Vagina (tissue), 2 donors: ENCODE measurements around the gene NUP210. TPM values are rescaled to one million over a fixed set of nuclear protein-coding genes. Genes with fewer than 3 reads are reported as not detected.

Experiments used
- DNase-seq, 2 donors: peaks; one replicate each; pipeline ENCODE4 v3.0.0-alpha.2; 2017; ENCODE audit errors: extremely low spot score in 2 of 2
- H3K27ac ChIP-seq: fragments of 200-600 bp; sonication (generic); one replicate; pipeline ENCODE4 v1.5.1; 2019
- H3K27me3 ChIP-seq: fragments of 200-600 bp; sonication (generic); one replicate; pipeline ENCODE4 v1.5.1; 2019
- H3K36me3 ChIP-seq, 2 donors: fragments of 200-600 bp; sonication (generic); one replicate each; pipeline ENCODE4 v1.5.1; 2017 to 2019
- H3K4me1 ChIP-seq: fragments of 200-600 bp; sonication (generic); one replicate; pipeline ENCODE4 v1.5.1; 2019
- H3K4me3 ChIP-seq, 2 donors: fragments of 200-600 bp; sonication (generic); 1 replicate in 1 of 2; 2 replicates in 1 of 2; pipeline ENCODE4 v1.5.1; 2016 to 2019
- H3K9me3 ChIP-seq: fragments of 200-600 bp; sonication (generic); one replicate; pipeline ENCODE4 v1.5.1; 2019
- CTCF ChIP-seq, 3 experiments: fragments of 450-650 bp in 2 of 3; fragments of 200-600 bp in 1 of 3; sonication (generic) in 1 of 3; IDR thresholded peaks; one replicate each; pipeline ENCODE4 v1.5.1; 2017 to 2019; ENCODE audit warnings: antibody characterized with exemption in 3 of 3, mild to moderate bottlenecking in 2 of 3, moderate library complexity in 2 of 3
- POLR2A ChIP-seq, 2 donors: fragments of 450-650 bp; IDR thresholded peaks; one replicate each; pipeline ENCODE4 v1.6.1; 2017; ENCODE audit warnings: antibody characterized with exemption in 2 of 2, mild to moderate bottlenecking in 2 of 2, moderate library complexity in 2 of 2
- POLR2AphosphoS5 ChIP-seq, 2 donors: sonication (generic); formaldehyde crosslinking; IDR thresholded peaks; one replicate each; pipeline ENCODE4 v1.9.0; 2017; ENCODE audit warnings: antibody characterized with exemption in 2 of 2, mild to moderate bottlenecking in 2 of 2, low read depth in 1 of 2; ENCODE audit not compliant: insufficient read depth in 1 of 2
- intact Hi-C: fragments of 100-400 bp; cut with DNase I; formaldehyde crosslinking; loops from one replicate; pipeline ENCODE4 v1.15.1; 2023
- total RNA-seq: library from RNA; depleted of rRNA; stranded (reverse); fragments of >200 nt; gene quantifications from one replicate; pipeline ENCODE4 v1.2.3, GENCODE V29; 2016

The NUP210 gene
- total RNA-seq, 1 donor from 2014 or later: 10.1 TPM

GRCh38 chr3:13358643-13359042, 61.5 kb downstream of the NUP210 start:
- no peak overlapping the region for H3K4me3 ChIP-seq
- no peak for DNase-seq
- H3K27ac ChIP-seq: no peak overlapping the region
- intact Hi-C loops: no loop called here
- no peaks in the 10 kb centered on the region for H3K36me3 ChIP-seq
- no peaks in the 10 kb centered on the region for H3K27me3 ChIP-seq
- no peaks in the 10 kb centered on the region for H3K4me1 ChIP-seq
- no peaks in the 10 kb centered on the region for H3K9me3 ChIP-seq
- TF ChIP-seq CTCF (IDR thresholded peaks at IDR 0.05) (no peak), POLR2AphosphoS5 (IDR thresholded peaks at IDR 0.05; ENCODE audit: insufficient read depth in 1 of 2, low read depth in 1 of 2) (no peak), POLR2A (IDR thresholded peaks at IDR 0.05) (no peak)

DNA sequence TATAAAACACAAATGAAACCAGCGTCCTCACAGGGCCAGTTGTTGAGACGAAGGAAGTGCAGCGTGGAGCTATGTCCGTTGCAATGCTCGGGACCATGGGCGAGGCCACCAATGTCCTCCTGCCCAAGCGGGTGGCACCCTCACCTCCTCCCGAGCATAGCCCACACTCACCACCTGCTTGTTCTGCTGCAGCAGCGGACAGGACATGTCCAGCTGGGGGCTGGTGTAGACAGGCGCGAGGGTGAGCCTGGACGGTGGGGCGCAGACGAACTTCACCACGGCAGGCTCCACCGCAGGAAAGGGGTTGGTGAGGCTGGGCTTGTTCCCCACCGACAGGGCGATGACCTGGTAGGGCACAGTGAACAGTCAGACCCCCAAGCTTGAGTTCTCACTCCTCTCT, 62.1 kb downstream of the NUP210 start:
- no peaks in the 10 kb centered on the region for H3K4me1 ChIP-seq
- no peaks in the 10 kb centered on the region for H3K9me3 ChIP-seq
- TF ChIP-seq POLR2AphosphoS5 (IDR thresholded peaks at IDR 0.05; ENCODE audit: insufficient read depth in 1 of 2, low read depth in 1 of 2) (no peak), POLR2A (IDR thresholded peaks at IDR 0.05) (no peak), CTCF (IDR thresholded peaks at IDR 0.05) (no peak)
- H3K27ac ChIP-seq: no peak overlapping the region
- DNase-seq: no peak
- H3K36me3 ChIP-seq: no peaks in the 10 kb centered on the region
- intact Hi-C loops: no loop called here
- H3K27me3 ChIP-seq: no peaks in the 10 kb centered on the region
- no peak overlapping the region for H3K4me3 ChIP-seq

- TF ChIP-seq POLR2AphosphoS5 (IDR thresholded peaks at IDR 0.05; ENCODE audit: insufficient read depth in 1 of 2, low read depth in 1 of 2) (no peak), CTCF (IDR thresholded peaks at IDR 0.05) (no peak), POLR2A (IDR thresholded peaks at IDR 0.05) (no peak)
- Histone ChIP-seq H3K4me1 (no peaks in the 10 kb centered on the region), H3K4me3 (no peak overlapping the region), H3K9me3 (no peaks in the 10 kb centered on the region), H3K27ac (no peak overlapping the region), H3K36me3 (no peaks in the 10 kb centered on the region), H3K27me3 (no peaks in the 10 kb centered on the region)
- DNase-seq: no peak
- intact Hi-C loops: no loop called here
These were observed 63.0 kb downstream of the NUP210 start for GRCh38 chr3:13357074-13357473.

DNA sequence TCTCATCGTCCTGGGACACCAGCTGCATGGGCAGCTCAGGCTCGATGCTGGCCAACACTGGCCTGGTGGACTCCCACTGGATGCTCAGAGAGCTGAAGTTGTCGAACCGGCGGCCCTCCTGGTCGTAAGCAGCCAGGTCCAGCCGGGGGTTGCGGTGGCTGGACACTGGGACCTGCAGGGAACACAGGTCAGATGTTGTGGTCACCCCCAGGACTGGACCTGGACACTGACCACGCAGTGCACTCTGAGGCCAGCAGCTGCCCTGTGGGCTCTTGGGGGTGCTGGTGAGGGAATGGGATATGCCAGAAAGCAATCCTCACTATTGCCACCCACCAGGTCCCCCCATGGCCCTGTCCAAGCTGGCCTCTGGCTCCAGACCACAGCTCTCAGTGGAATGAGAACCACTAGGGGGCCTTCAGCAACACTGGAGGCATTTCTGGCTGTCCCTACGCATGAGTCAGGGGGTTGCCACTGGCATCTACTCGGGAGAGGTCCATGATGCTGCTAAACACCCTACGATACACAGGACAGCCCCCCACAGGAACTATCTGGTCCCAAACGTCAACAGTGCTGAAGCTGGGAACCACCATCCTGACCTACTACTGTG, 66.1 kb downstream of the NUP210 start:
- DNase-seq: no peak
- Histone ChIP-seq H3K9me3 (no peaks in the 10 kb centered on the region), H3K4me1 (no peaks in the 10 kb centered on the region), H3K4me3 (no peak overlapping the region), H3K27ac (no peak overlapping the region), H3K27me3 (no peaks in the 10 kb centered on the region), H3K36me3 (no peaks in the 10 kb centered on the region)
- intact Hi-C loops: no loop called here
- TF ChIP-seq CTCF (IDR thresholded peaks at IDR 0.05) (no peak), POLR2AphosphoS5 (IDR thresholded peaks at IDR 0.05; ENCODE audit: insufficient read depth in 1 of 2, low read depth in 1 of 2) (no peak), POLR2A (IDR thresholded peaks at IDR 0.05) (no peak)

- H3K27me3 ChIP-seq: no peaks in the 10 kb centered on the region
- H3K4me1 ChIP-seq: no peaks in the 10 kb centered on the region
- no peaks in the 10 kb centered on the region for H3K9me3 ChIP-seq
- H3K4me3 ChIP-seq: no peak overlapping the region
- no peak overlapping the region for H3K27ac ChIP-seq
- no peak for DNase-seq
- TF ChIP-seq CTCF (IDR thresholded peaks at IDR 0.05) (no peak), POLR2A (IDR thresholded peaks at IDR 0.05) (no peak), POLR2AphosphoS5 (IDR thresholded peaks at IDR 0.05; ENCODE audit: insufficient read depth in 1 of 2, low read depth in 1 of 2) (no peak)
- intact Hi-C loops: no loop called here
- no peaks in the 10 kb centered on the region for H3K36me3 ChIP-seq
These were observed 66.6 kb downstream of the NUP210 start for GRCh38 chr3:13353506-13353905.
